GM12892 (cell line): ENCODE results near the gene TMPRSS11E.
"Not testable (repeated sequence)": the region's sequence is repeated elsewhere in the genome, so short reads cannot be mapped to it uniquely, and the experiment has no call there.

Source experiments
- DNase-seq: peaks from one replicate; pipeline ENCODE4 v3.0.0; 2011; ENCODE audit not compliant: insufficient read length
- FAIRE-seq: peaks from 2 replicates; lab custom pipeline; 2011; peaks lifted over from hg19 to GRCh38; lab: Jason Lieb, UNC
- POLR2A ChIP-seq: IDR thresholded peaks from 2 replicates; pipeline ENCODE4 v1.6.1; 2011; ENCODE audit warnings: low read depth, low read length, control low read depth
- POLR2AphosphoS5 ChIP-seq: IDR thresholded peaks from 2 replicates; pipeline ENCODE4 v1.6.1; 2011; ENCODE audit warnings: low read depth, low read length, control low read depth
- TAF1 ChIP-seq: IDR thresholded peaks from 2 replicates; pipeline ENCODE4 v1.6.1; 2011; ENCODE audit warnings: low read depth, mild to moderate bottlenecking, control low read depth, low read length, borderline replicate concordance

The TMPRSS11E gene

GRCh38 chr4:68466751-68467150, 19.5 kb downstream of the TMPRSS11E start:
- TF ChIP-seq POLR2A (no peak), POLR2AphosphoS5 (no peak), TAF1 (no peak)
- DNase-seq (no peak), FAIRE-seq (no peak)

- no peak for TF ChIP-seq POLR2A
- TF ChIP-seq TAF1 = no peak
- DNase-seq (no peak), FAIRE-seq (no peak)
These were observed 22.2 kb downstream of the TMPRSS11E start for GRCh38 chr4:68469482-68469881.

- no peak for FAIRE-seq
- no peak for TF ChIP-seq POLR2AphosphoS5
- TF ChIP-seq POLR2A = no peak
- TF ChIP-seq TAF1 = no peak
- no peak for DNase-seq
These were observed 28.9 kb downstream of the TMPRSS11E start for GRCh38 chr4:68476191-68476590.

- TF ChIP-seq TAF1 (no peak), POLR2AphosphoS5 (no peak), POLR2A (no peak)
- no peak for FAIRE-seq
These were observed 42.1 kb downstream of the TMPRSS11E start for GRCh38 chr4:68489338-68489737.

GRCh38 chr4:68490826-68491457, 43.7 kb downstream of the TMPRSS11E start:
- DNase-seq = no peak
- no peak for TF ChIP-seq POLR2A
- no peak for TF ChIP-seq POLR2AphosphoS5
- TF ChIP-seq TAF1 = no peak
- FAIRE-seq = no peak

More at GRCh38 chr4:68489338-68489737, 42.1 kb downstream of the TMPRSS11E start:
- DNase-seq = no peak

GRCh38 chr4:68494688-68495087, 47.4 kb downstream of the TMPRSS11E start:
- DNase-seq (no peak), FAIRE-seq (peak; percentile 21)
- TF ChIP-seq POLR2AphosphoS5 = no peak
- TF ChIP-seq POLR2A = no peak
- no peak for TF ChIP-seq TAF1

GRCh38 chr4:68498413-68499007, 51.2 kb downstream of the TMPRSS11E start:
- FAIRE-seq (peak; percentile 88), DNase-seq (no peak)
- TF ChIP-seq POLR2AphosphoS5 (no peak), TAF1 (no peak)

GRCh38 chr4:68499021-68499420, 51.8 kb downstream of the TMPRSS11E start:
- FAIRE-seq = no peak
- TF ChIP-seq POLR2AphosphoS5 = no peak
- no peak for DNase-seq

- not testable (repeated sequence) for FAIRE-seq, DNase-seq
These were observed 56.2 kb downstream of the TMPRSS11E start for GRCh38 chr4:68503462-68503861.

GRCh38 chr4:68504836-68505235, 57.6 kb downstream of the TMPRSS11E start:
- not testable (repeated sequence) for DNase-seq, FAIRE-seq

GRCh38 chr4:68505452-68505851, 58.2 kb downstream of the TMPRSS11E start:
- not testable (repeated sequence) for DNase-seq, FAIRE-seq

- TF ChIP-seq POLR2A = no peak
- TF ChIP-seq POLR2AphosphoS5 = no peak
- TF ChIP-seq TAF1 = no peak
- DNase-seq = no peak
- FAIRE-seq = no peak
These were observed 71.6 kb downstream of the TMPRSS11E start for GRCh38 chr4:68518889-68519288.

GRCh38 chr4:68520985-68521384, 73.7 kb downstream of the TMPRSS11E start:
- FAIRE-seq = no peak
- no peak for TF ChIP-seq POLR2AphosphoS5
- no peak for TF ChIP-seq TAF1
- TF ChIP-seq POLR2A = no peak
- DNase-seq = no peak

- DNase-seq, FAIRE-seq: not testable (repeated sequence)
These were observed 75.0 kb downstream of the TMPRSS11E start for GRCh38 chr4:68522232-68522631.
